K562 (cell line): Measurements from ENCODE around the gene ZNF432. TPM values are rescaled to one million over a fixed set of nuclear protein-coding genes. Genes with fewer than 3 reads are reported as not detected.
A peak's percentile ranks its signal among the peaks of the same experiment; 100 is the strongest.

Experiments used
- ATAC-seq: fragments of 200-7000 bp; cut with Tn5 transposase; 3 replicates; pipeline ENCODE4 v1.9.1; 2020; ENCODE audit warnings: moderate library complexity
- BruUV-seq: library from RNA; stranded (reverse); fragments of 400-500 nt; replicated peaks from 2 replicates; lab custom pipeline; 2021; lab: Mats Ljungman, UMichigan
- CTCF ChIA-PET: fragments of 300-600 bp; formaldehyde crosslinking; extraction: SDS; loops from one replicate; lab custom pipeline; 2021; ENCODE audit warnings: low intra/inter-chr PET ratio; lab: Yijun Ruan, JAX
- POLR2A ChIA-PET: fragments of 300-600, 350-650 bp; sonication (Branson Sonifier 250); formaldehyde crosslinking; extraction: SDS; loops from one replicate; lab custom pipeline; 2021; ENCODE audit warnings: antibody characterized with exemption, inconsistent platforms; lab: Yijun Ruan, JAX
- DNase-seq, 4 experiments: peaks; one replicate each; pipeline versions ENCODE4 v3.0.0 to v3.0.0-alpha.2; 2011 to 2018; ENCODE audit warnings: low spot score in 3 of 4, mixed read lengths in 3 of 4; ENCODE audit errors: extremely low read depth in 1 of 4
- FAIRE-seq: peaks from 2 replicates; lab custom pipeline; 2011; peaks lifted over from hg19 to GRCh38; lab: Jason Lieb, UNC
- H2AFZ ChIP-seq: 2 replicates; pipeline ENCODE4 v1.6.0; 2011; ENCODE audit warnings: low read depth, low read length, control low read depth, inconsistent platforms
- H3K27ac ChIP-seq: fragments of 200-600 bp; 3 replicates; pipeline ENCODE4 v1.8.0; 2011; ENCODE audit warnings: low read depth, mild to moderate bottlenecking, control low read depth, inconsistent platforms, low read length, moderate library complexity, mixed read lengths; ENCODE audit errors: extremely low read depth
- H3K27me3 ChIP-seq, 2 experiments: fragments of 300-600 bp in 1 of 2; 2 replicates in 1 of 2; 3 replicates in 1 of 2; pipeline versions ENCODE4 v1.6.0 to v1.8.0; 2011; ENCODE audit warnings: inconsistent platforms in 2 of 2, low read length in 2 of 2, mild to moderate bottlenecking in 1 of 2, mixed read lengths in 1 of 2, moderate library complexity in 1 of 2; ENCODE audit not compliant: control insufficient read depth in 2 of 2, insufficient read depth in 2 of 2
- H3K36me3 ChIP-seq: fragments of 300-600 bp; 3 replicates; pipeline ENCODE4 v1.8.0; 2011; ENCODE audit warnings: mild to moderate bottlenecking, low read length, inconsistent platforms; ENCODE audit not compliant: control insufficient read depth, insufficient read depth
- H3K4me1 ChIP-seq, 2 experiments: fragments of 200-600 bp in 1 of 2; replicated peaks in 1 of 2; 2 replicates in 1 of 2; 3 replicates in 1 of 2; pipeline versions ENCODE4 v1.5.1 to v1.8.0; 2011; ENCODE audit warnings: inconsistent platforms in 2 of 2, low read length in 2 of 2, mild to moderate bottlenecking in 1 of 2, mixed read lengths in 1 of 2, moderate library complexity in 1 of 2; ENCODE audit not compliant: control insufficient read depth in 2 of 2, insufficient read depth in 2 of 2
- H3K4me2 ChIP-seq: 2 replicates; pipeline ENCODE4 v1.6.1; 2011; ENCODE audit warnings: low read length, control low read depth, inconsistent platforms, mixed read lengths; ENCODE audit not compliant: insufficient read depth
- H3K4me3 ChIP-seq: fragments of 200-600 bp; sonication (generic), shearing (Covaris generic); 2 replicates; pipeline ENCODE4 v1.5.1; 2016; ENCODE audit warnings: control low read depth, inconsistent platforms
- H3K79me2 ChIP-seq: fragments of 200-600 bp; 3 replicates; pipeline ENCODE4 v1.8.0; 2011; ENCODE audit warnings: low read length, inconsistent platforms; ENCODE audit not compliant: control insufficient read depth, insufficient read depth
- H3K9ac ChIP-seq, 2 experiments: 2 replicates each; pipeline versions ENCODE4 v1.6.0 to v1.6.1; 2011; ENCODE audit warnings: low read depth in 2 of 2, low read length in 2 of 2, control low read depth in 1 of 2, inconsistent platforms in 1 of 2, mild to moderate bottlenecking in 1 of 2, mixed read lengths in 1 of 2; ENCODE audit not compliant: insufficient read depth in 1 of 2
- H3K9me1 ChIP-seq: one replicate; pipeline ENCODE4 v1.6.0; 2011; ENCODE audit warnings: inconsistent platforms, mild to moderate bottlenecking, low read length, moderate library complexity; ENCODE audit not compliant: control insufficient read depth, insufficient read depth
- H3K9me3 ChIP-seq: replicated peaks from 2 replicates; pipeline ENCODE4 v1.5.1; 2011; ENCODE audit warnings: low read depth, low read length, inconsistent platforms; ENCODE audit not compliant: control insufficient read depth, insufficient read depth
- H4K20me1 ChIP-seq: replicated peaks from 2 replicates; pipeline ENCODE4 v1.6.1; 2011; ENCODE audit warnings: low read length, inconsistent platforms, mixed read lengths; ENCODE audit not compliant: control insufficient read depth, insufficient read depth
- BRD9 ChIP-seq: fragments of 450-650 bp; IDR thresholded peaks from 2 replicates; pipeline ENCODE4 v1.6.1; 2018; ENCODE audit warnings: low read depth; ENCODE audit not compliant: partially characterized antibody
- GABPA ChIP-seq: fragments of 200-800 bp; sonication (Bioruptor generic); conservative IDR thresholded peaks from 2 replicates; pipeline ENCODE4 v1.6.1; 2016; ENCODE audit warnings: low read depth, missing genetic modification characterization, missing compliant biosample characterization
- JUND ChIP-seq, 2 experiments: IDR thresholded peaks; 2 replicates in 1 of 2; 3 replicates in 1 of 2; pipeline ENCODE4 v1.6.1; 2011; ENCODE audit warnings: borderline replicate concordance in 2 of 2, low read depth in 2 of 2, low read length in 2 of 2, improper control_type of control experiment in 1 of 2, missing biosample characterization in 1 of 2, missing genetic modification characterization in 1 of 2, missing genetic modification reagents in 1 of 2
- KDM1A ChIP-seq, 2 experiments: fragments of 450-650 bp; IDR thresholded peaks; 2 replicates each; pipeline ENCODE4 v1.6.1; 2016; ENCODE audit warnings: mild to moderate bottlenecking in 2 of 2
- KLF1 ChIP-seq: fragments of 450-650 bp; IDR thresholded peaks from 2 replicates; pipeline ENCODE4 v1.6.1; 2016; ENCODE audit warnings: missing genetic modification characterization, missing compliant biosample characterization
- POLR3A ChIP-seq: IDR thresholded peaks from 2 replicates; pipeline ENCODE4 v1.6.1; 2011; ENCODE audit warnings: borderline replicate concordance, mild to moderate bottlenecking, moderate library complexity; ENCODE audit not compliant: insufficient read length, insufficient read depth; ENCODE audit errors: extremely low read depth
- SOX6 ChIP-seq: fragments of 450-650 bp; IDR thresholded peaks from 2 replicates; pipeline ENCODE4 v1.6.1; 2014; ENCODE audit warnings: mild to moderate bottlenecking
- WGBS: fragments of 100-300 bp; shearing (Covaris generic); methylation state at CpG from one replicate; pipeline ENCODE4 v1.1.6; 2016; ENCODE audit warnings: low coverage, mixed read lengths; ENCODE audit not compliant: insufficient coverage; ENCODE audit errors: missing lambda C conversion rate; 5-methylcytosine and 5-hydroxymethylcytosine counted together
- in situ Hi-C: fragments of 300-500 bp; cut with MboI; formaldehyde crosslinking; loops from 4 replicates; pipeline ENCODE4 v1.15.0; 2018; ENCODE audit warnings: inconsistent platforms, mixed read lengths
- intact Hi-C: fragments of 100-400 bp; cut with micrococcal nuclease; formaldehyde crosslinking; loops from 2 replicates; pipeline ENCODE4 v1.14.2; 2022
- polyA plus RNA-seq, 8 experiments: library from polyadenylated mRNA; depleted of rRNA in 4 of 8; stranded (reverse) in 5 of 8; unstranded in 3 of 8; fragments of >200 nt; fragmentation: Nextera tagmentation in 2 of 8; fragmentation: Illumina TruSeq in 1 of 8; extraction: Ambion mirVana in 2 of 8; extraction: Trizol in 1 of 8; gene quantifications; 2 replicates each; pipeline versions ENCODE4 v1.2.1 to v1.2.3, GENCODE V29; 2011 to 2014; ENCODE audit warnings: inconsistent platforms in 1 of 8, missing spikeins in 1 of 8
- total RNA-seq, 7 experiments: library from RNA; depleted of rRNA in 6 of 7; stranded (reverse); fragments of >200 nt in 6 of 7; fragmentation: Illumina TruSeq in 2 of 7; extraction: Trizol in 2 of 7; gene quantifications; 2 replicates each; pipeline versions ENCODE4 v1.2.1 to v1.2.3, GENCODE V29; 2011 to 2021; ENCODE audit warnings: low replicate concordance in 1 of 7
- TF ChIP-seq, protein P1 (sequence below): fragments of 150-350 bp; conservative IDR thresholded peaks from 2 replicates; pipeline ENCODE4 v1.6.1; 2014; ENCODE audit warnings: low read length
- TF ChIP-seq, protein P2 (sequence below): sonication (generic); formaldehyde crosslinking; IDR thresholded peaks from 2 replicates; pipeline ENCODE4 v1.9.0; 2022; ENCODE audit warnings: mild to moderate bottlenecking, missing genetic modification reagents
- TF ChIP-seq, protein P3 (sequence below): fragments of 450-650 bp; IDR thresholded peaks from 2 replicates; pipeline ENCODE4 v1.6.1; 2016; ENCODE audit warnings: mild to moderate bottlenecking
- TF ChIP-seq, protein P4 (sequence below), 2 experiments: fragments of 450-650 bp; conservative IDR thresholded peaks; 2 replicates each; pipeline ENCODE4 v1.6.1; 2017; ENCODE audit warnings: mild to moderate bottlenecking in 2 of 2, moderate library complexity in 2 of 2

ZNF432 gene
- total and polyA plus RNA-seq, 9 of the 15 experiments (the other 6 are each of a cell fraction or from before 2014, with no cell fraction given), result 2.6 to 6.8 (median 4.0) TPM

DNA sequence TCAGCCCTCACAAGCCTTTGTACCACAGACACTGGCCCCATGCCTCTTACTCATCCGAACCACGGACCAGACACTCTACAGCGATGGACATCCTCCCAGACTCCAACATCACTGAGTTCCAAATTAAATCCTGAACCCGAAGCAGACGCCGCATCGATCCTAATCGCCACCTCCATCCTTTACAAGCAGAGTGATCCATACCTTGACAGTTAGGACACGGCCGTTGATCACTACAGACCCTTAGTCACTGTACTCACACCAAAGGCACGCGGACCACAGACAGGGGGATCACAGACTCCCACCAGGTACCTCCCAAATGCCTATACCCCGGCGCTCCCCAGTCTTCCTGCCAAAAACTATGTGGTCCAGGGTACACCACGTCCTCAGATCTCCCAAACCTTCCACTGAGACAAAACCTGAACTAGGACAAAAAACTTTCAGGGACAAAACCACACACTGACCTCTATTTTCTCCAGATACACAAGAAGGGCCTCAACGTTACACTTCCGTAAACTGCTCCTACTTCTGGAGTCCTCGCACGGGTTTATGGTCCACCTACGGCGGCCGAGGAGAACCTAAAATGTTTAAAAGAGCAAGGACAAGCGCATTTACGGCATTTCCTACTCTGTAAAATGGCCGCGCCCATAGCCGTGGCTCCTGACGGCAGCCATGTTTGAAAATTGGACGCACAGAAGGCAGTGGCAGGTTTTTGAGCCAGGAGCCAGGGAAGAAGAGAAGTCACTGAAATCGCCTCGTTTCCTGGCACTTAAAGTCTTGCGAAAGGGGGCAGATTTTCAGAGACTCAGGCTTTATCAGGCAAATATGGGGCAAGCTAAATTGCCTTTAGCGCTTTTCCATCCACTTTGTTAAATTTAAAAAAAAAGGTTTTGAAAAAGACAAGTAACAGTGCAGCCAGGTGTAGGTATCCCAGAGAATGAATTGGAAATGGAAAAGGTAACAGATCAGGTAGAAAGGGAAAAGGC lies 62.0 kb downstream of the ZNF432 start, which contains the start of gene ZNF350:
Gene ZNF350, minus strand, starts transcription at position 532 of the 983 bp plus-strand sequence. CDS start 12,480 bp downstream, outside the sequence.
- CTCF ChIA-PET, result no interaction called here
- Histone ChIP-seq H3K4me3 (peak within 1 kb of the TSS; percentile 61), H3K9me1 (no peaks in the 10 kb centered on the region), H3K79me2 (peaks cover 7% of the 10 kb centered on the region; the same call in 1 of the 3 replicates), H3K4me2 (peak within 1 kb of the TSS; percentile 94), H3K9ac (peak within 1 kb of the TSS; percentile 54 to 71; a peak in 3 of 4 replicates), H3K36me3 (no peaks in the 10 kb centered on the region), H3K27me3 (no peaks in the 10 kb centered on the region), H4K20me1 (no peaks in the 10 kb centered on the region), H3K9me3 (peaks cover 12% of the 10 kb centered on the region), H3K27ac (peak within 1 kb of the TSS; percentile 76), H3K4me1 (no peaks in the 10 kb centered on the region), H2AFZ (peak within 1 kb of the TSS; percentile 90)
- 16% methylated on average over 33 of the region's 33 CpGs for WGBS
- POLR2A ChIA-PET, result interaction anchor here (0.6 kb wide), 1 partner anchor 93 kb away, joined by 3 read pairs; no protein-coding TSS in a partner anchor
- BruUV-seq, result TSS peak; percentile 67
- in situ Hi-C loops (no loop called here), intact Hi-C loops (no loop called here)
- DNase-seq (peak; percentile 63 to 91 (median 68)), FAIRE-seq (peak; percentile 93), ATAC-seq (peak; percentile 97)
- TF ChIP-seq, protein P1, sequence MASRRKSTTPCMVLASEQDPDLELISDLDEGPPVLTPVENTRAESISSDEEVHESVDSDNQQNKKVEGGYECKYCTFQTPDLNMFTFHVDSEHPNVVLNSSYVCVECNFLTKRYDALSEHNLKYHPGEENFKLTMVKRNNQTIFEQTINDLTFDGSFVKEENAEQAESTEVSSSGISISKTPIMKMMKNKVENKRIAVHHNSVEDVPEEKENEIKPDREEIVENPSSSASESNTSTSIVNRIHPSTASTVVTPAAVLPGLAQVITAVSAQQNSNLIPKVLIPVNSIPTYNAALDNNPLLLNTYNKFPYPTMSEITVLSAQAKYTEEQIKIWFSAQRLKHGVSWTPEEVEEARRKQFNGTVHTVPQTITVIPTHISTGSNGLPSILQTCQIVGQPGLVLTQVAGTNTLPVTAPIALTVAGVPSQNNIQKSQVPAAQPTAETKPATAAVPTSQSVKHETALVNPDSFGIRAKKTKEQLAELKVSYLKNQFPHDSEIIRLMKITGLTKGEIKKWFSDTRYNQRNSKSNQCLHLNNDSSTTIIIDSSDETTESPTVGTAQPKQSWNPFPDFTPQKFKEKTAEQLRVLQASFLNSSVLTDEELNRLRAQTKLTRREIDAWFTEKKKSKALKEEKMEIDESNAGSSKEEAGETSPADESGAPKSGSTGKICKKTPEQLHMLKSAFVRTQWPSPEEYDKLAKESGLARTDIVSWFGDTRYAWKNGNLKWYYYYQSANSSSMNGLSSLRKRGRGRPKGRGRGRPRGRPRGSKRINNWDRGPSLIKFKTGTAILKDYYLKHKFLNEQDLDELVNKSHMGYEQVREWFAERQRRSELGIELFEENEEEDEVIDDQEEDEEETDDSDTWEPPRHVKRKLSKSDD, result 0 out of 2 replicates have a peak, but pooled peaks have one; percentile 40
- TF ChIP-seq, protein P2, sequence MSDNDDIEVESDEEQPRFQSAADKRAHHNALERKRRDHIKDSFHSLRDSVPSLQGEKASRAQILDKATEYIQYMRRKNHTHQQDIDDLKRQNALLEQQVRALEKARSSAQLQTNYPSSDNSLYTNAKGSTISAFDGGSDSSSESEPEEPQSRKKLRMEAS (CRISPR knock-in tag), result peak; percentile 46; the same call in 1 of the 2 replicates
- no peak for TF ChIP-seq BRD9
- TF ChIP-seq POLR3A, result no peak
- no peak for TF ChIP-seq SOX6
- peak; percentile 51 for TF ChIP-seq GABPA (tag)
- TF ChIP-seq, protein P3, sequence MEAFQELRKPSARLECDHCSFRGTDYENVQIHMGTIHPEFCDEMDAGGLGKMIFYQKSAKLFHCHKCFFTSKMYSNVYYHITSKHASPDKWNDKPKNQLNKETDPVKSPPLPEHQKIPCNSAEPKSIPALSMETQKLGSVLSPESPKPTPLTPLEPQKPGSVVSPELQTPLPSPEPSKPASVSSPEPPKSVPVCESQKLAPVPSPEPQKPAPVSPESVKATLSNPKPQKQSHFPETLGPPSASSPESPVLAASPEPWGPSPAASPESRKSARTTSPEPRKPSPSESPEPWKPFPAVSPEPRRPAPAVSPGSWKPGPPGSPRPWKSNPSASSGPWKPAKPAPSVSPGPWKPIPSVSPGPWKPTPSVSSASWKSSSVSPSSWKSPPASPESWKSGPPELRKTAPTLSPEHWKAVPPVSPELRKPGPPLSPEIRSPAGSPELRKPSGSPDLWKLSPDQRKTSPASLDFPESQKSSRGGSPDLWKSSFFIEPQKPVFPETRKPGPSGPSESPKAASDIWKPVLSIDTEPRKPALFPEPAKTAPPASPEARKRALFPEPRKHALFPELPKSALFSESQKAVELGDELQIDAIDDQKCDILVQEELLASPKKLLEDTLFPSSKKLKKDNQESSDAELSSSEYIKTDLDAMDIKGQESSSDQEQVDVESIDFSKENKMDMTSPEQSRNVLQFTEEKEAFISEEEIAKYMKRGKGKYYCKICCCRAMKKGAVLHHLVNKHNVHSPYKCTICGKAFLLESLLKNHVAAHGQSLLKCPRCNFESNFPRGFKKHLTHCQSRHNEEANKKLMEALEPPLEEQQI, result peak; percentile 71; the same call in 1 of the 2 replicates
- TF ChIP-seq, protein P4, sequence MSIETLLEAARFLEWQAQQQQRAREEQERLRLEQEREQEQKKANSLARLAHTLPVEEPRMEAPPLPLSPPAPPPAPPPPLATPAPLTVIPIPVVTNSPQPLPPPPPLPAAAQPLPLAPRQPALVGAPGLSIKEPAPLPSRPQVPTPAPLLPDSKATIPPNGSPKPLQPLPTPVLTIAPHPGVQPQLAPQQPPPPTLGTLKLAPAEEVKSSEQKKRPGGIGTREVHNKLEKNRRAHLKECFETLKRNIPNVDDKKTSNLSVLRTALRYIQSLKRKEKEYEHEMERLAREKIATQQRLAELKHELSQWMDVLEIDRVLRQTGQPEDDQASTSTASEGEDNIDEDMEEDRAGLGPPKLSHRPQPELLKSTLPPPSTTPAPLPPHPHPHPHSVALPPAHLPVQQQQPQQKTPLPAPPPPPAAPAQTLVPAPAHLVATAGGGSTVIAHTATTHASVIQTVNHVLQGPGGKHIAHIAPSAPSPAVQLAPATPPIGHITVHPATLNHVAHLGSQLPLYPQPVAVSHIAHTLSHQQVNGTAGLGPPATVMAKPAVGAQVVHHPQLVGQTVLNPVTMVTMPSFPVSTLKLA (conservative IDR thresholded peaks at IDR 0.05), result peak in 1 of 2 experiments; percentile 49; a peak in 2 of 4 replicates
- peak; percentile 32; the same call in 1 of the 2 replicates for TF ChIP-seq JUND (IDR thresholded peaks at IDR 0.05; ENCODE audit: borderline replicate concordance, low read depth, low read length)
- peak; percentile 51; the same call in 1 of the 3 replicates for TF ChIP-seq JUND (tag; IDR thresholded peaks at IDR 0.05; ENCODE audit: borderline replicate concordance, low read depth, low read length)
- 0 out of 2 replicates have a peak, but pooled peaks have one; percentile 20 for TF ChIP-seq KLF1
- TF ChIP-seq KDM1A (IDR thresholded peaks at IDR 0.05), result no peak
